SK-N-SH (cell line): ENCODE data around the gene RTP2. TPM values are rescaled to one million over a fixed set of nuclear protein-coding genes. Genes with fewer than 3 reads are reported as not detected.

ENCODE experiments used
- CTCF ChIA-PET: fragments of 300-600, 350-600 bp; formaldehyde crosslinking; extraction: SDS; loops from one replicate; lab custom pipeline; 2021; lab: Yijun Ruan, JAX
- POLR2A ChIA-PET: fragments of 350-600 bp; sonication (Branson Sonifier 250); formaldehyde crosslinking; extraction: SDS; loops from one replicate; lab custom pipeline; 2020; ENCODE audit warnings: antibody characterized with exemption, inconsistent platforms; lab: Yijun Ruan, JAX
- DNase-seq: peaks from one replicate; pipeline ENCODE4 v3.0.0; 2012
- H2AFZ ChIP-seq: fragments of 200-600 bp; sonication (generic); 2 replicates; pipeline ENCODE4 v1.8.1; 2016; ENCODE audit warnings: antibody characterized with exemption, mild to moderate bottlenecking, low read depth
- H3F3A ChIP-seq: fragments of 200-600 bp; sonication (generic); replicated peaks from 2 replicates; pipeline ENCODE3; 2016; ENCODE audit warnings: antibody characterized with exemption, mild to moderate bottlenecking; ENCODE audit not compliant: insufficient read depth
- H3K27ac ChIP-seq, 2 experiments: fragments of 200-500 bp in 1 of 2; fragments of 200-600 bp in 1 of 2; sonication (Bioruptor generic) in 1 of 2; sonication (generic), shearing (Covaris generic) in 1 of 2; 2 replicates each; pipeline versions ENCODE4 v1.5.1 to v1.6.1; 2014 to 2016; ENCODE audit warnings: low read depth in 2 of 2, inconsistent platforms in 1 of 2, low read length in 1 of 2, mild to moderate bottlenecking in 1 of 2, mixed read lengths in 1 of 2
- H3K27me3 ChIP-seq: fragments of 200-600 bp; sonication (generic), shearing (Covaris generic); 2 replicates; pipeline ENCODE4 v1.6.1; 2016; ENCODE audit warnings: mixed run types; ENCODE audit not compliant: insufficient read depth
- H3K36me3 ChIP-seq, 2 experiments: fragments of 200-500 bp in 1 of 2; fragments of 200-600 bp in 1 of 2; sonication (Bioruptor generic) in 1 of 2; sonication (generic) in 1 of 2; replicated peaks in 1 of 2; 2 replicates each; pipeline versions ENCODE3 to v1.5.1; 2014 to 2016; ENCODE audit warnings: low read length in 1 of 2, mild to moderate bottlenecking in 1 of 2; ENCODE audit not compliant: insufficient read depth in 2 of 2, control insufficient read depth in 1 of 2
- H3K4me1 ChIP-seq, 2 experiments: fragments of 200-500 bp in 1 of 2; fragments of 200-600 bp in 1 of 2; sonication (Bioruptor generic) in 1 of 2; sonication (generic), shearing (Covaris generic) in 1 of 2; 2 replicates each; pipeline versions ENCODE4 v1.5.1 to v1.6.1; 2014 to 2016; ENCODE audit warnings: low read depth in 1 of 2, low read length in 1 of 2, mixed run types in 1 of 2; ENCODE audit not compliant: insufficient read depth in 2 of 2, control insufficient read depth in 1 of 2
- H3K4me2 ChIP-seq: fragments of 200-600 bp; sonication (generic), shearing (Covaris generic); 2 replicates; pipeline ENCODE4 v1.6.1; 2017; ENCODE audit warnings: mixed run types
- H3K4me3 ChIP-seq, 2 experiments: fragments of 200-500 bp in 1 of 2; fragments of 200-600 bp in 1 of 2; sonication (Bioruptor generic) in 1 of 2; sonication (generic), shearing (Covaris generic) in 1 of 2; 2 replicates each; pipeline versions ENCODE4 v1.5.1 to v1.8.1; 2014 to 2016; ENCODE audit warnings: low read depth in 2 of 2, inconsistent platforms in 1 of 2, low read length in 1 of 2, mild to moderate bottlenecking in 1 of 2, mixed read lengths in 1 of 2, moderate library complexity in 1 of 2
- H3K79me2 ChIP-seq: fragments of 200-600 bp; sonication (generic); 2 replicates; pipeline ENCODE4 v1.8.1; 2017; ENCODE audit warnings: mild to moderate bottlenecking; ENCODE audit not compliant: insufficient read depth
- H3K9ac ChIP-seq: fragments of 200-600 bp; sonication (generic); 2 replicates; pipeline ENCODE4 v1.6.1; 2017; ENCODE audit warnings: mixed run types
- H3K9me2 ChIP-seq: fragments of 200-600 bp; sonication (generic); 2 replicates; pipeline ENCODE4 v1.6.1; 2017; ENCODE audit warnings: mixed run types
- H3K9me3 ChIP-seq: fragments of 200-600 bp; sonication (generic); 2 replicates; pipeline ENCODE4 v1.6.1; 2017; ENCODE audit warnings: mixed run types, mild to moderate bottlenecking, moderate library complexity
- H4K20me1 ChIP-seq: fragments of 200-600 bp; sonication (generic); 2 replicates; pipeline ENCODE4 v1.6.1; 2017; ENCODE audit warnings: mild to moderate bottlenecking, mixed run types; ENCODE audit not compliant: insufficient read depth
- CHD2 ChIP-seq: fragments of 150-350 bp; IDR thresholded peaks from 2 replicates; pipeline ENCODE4 v1.6.1; 2018; ENCODE audit warnings: low read length; ENCODE audit not compliant: partially characterized antibody
- CTCF ChIP-seq: fragments of 200-600 bp; sonication (generic); IDR thresholded peaks from 2 replicates; pipeline ENCODE4 v1.6.1; 2017; ENCODE audit warnings: antibody characterized with exemption, mild to moderate bottlenecking, moderate library complexity
- ELF1 ChIP-seq: IDR thresholded peaks from 2 replicates; pipeline ENCODE4 v1.4.0; 2012
- EP300 ChIP-seq, 2 experiments: IDR thresholded peaks; 2 replicates each; pipeline versions ENCODE4 v1.4.0 to v1.6.1; 2012; ENCODE audit warnings: borderline replicate concordance in 1 of 2, low read depth in 1 of 2, low read length in 1 of 2
- FOXJ3 ChIP-seq: sonication (generic); formaldehyde crosslinking; IDR thresholded peaks from 2 replicates; pipeline ENCODE4 v1.5.1; 2020; ENCODE audit warnings: mild to moderate bottlenecking, missing genetic modification reagents
- FOXM1 ChIP-seq: IDR thresholded peaks from 2 replicates; pipeline ENCODE4 v1.4.0; 2012; ENCODE audit warnings: low read depth, mild to moderate bottlenecking
- POLR2AphosphoS5 ChIP-seq: IDR thresholded peaks from 2 replicates; pipeline ENCODE4 v1.6.1; 2012; ENCODE audit warnings: low read depth, low read length
- RAD21 ChIP-seq: IDR thresholded peaks from 2 replicates; pipeline ENCODE4 v1.6.1; 2012; ENCODE audit warnings: mild to moderate bottlenecking, low read length
- RXRA ChIP-seq: IDR thresholded peaks from 2 replicates; pipeline ENCODE4 v1.4.0; 2012; ENCODE audit warnings: low read depth, mild to moderate bottlenecking, borderline replicate concordance
- SMC3 ChIP-seq: IDR thresholded peaks from 2 replicates; pipeline ENCODE4 v1.6.1; 2012; ENCODE audit warnings: low read depth, low read length, improper control_type of control experiment
- TAF1 ChIP-seq: IDR thresholded peaks from 2 replicates; pipeline ENCODE4 v1.6.1; 2012; ENCODE audit warnings: low read depth, mild to moderate bottlenecking, low read length, moderate library complexity, borderline replicate concordance
- TCF12 ChIP-seq: IDR thresholded peaks from 2 replicates; pipeline ENCODE4 v1.4.0; 2012
- TEAD4 ChIP-seq: IDR thresholded peaks from 2 replicates; pipeline ENCODE4 v1.4.0; 2012; ENCODE audit warnings: mild to moderate bottlenecking, borderline replicate concordance; ENCODE audit not compliant: insufficient read depth
- YY1 ChIP-seq: IDR thresholded peaks from 2 replicates; pipeline ENCODE4 v1.4.0; 2012; ENCODE audit warnings: low read depth, mild to moderate bottlenecking
- WGBS: methylation state at CpG from one replicate; pipeline ENCODE4 v1.1.6; 2017; ENCODE audit warnings: low lambda C conversion rate; 5-methylcytosine and 5-hydroxymethylcytosine counted together
- polyA plus RNA-seq, 3 experiments: library from polyadenylated mRNA; depleted of rRNA; stranded (reverse); fragments of >200 nt; gene quantifications; 2 replicates each; pipeline ENCODE4 v1.2.3, GENCODE V29; 2012
- TF ChIP-seq, protein P1 (sequence below): IDR thresholded peaks from 2 replicates; pipeline ENCODE4 v1.6.1; 2012; ENCODE audit warnings: mild to moderate bottlenecking, low read depth, low read length, moderate library complexity

The RTP2 gene
- polyA plus RNA-seq, 1 of the 3 experiments (the other 2 are of a cell fraction) = 0.07 TPM

GRCh38 chr3:187738331-187739093, 36.2 kb upstream of the RTP2 start:
- H4K20me1 ChIP-seq = peaks cover 17% of the 10 kb centered on the region; the same call in 1 of the 2 replicates
- peak overlapping the region; percentile 93 for H3K4me2 ChIP-seq
- H3K9me3 ChIP-seq = no peaks in the 10 kb centered on the region
- peak overlapping the region; percentile 51 to 94 for H3K4me3 ChIP-seq
- H3K27ac ChIP-seq = peak overlapping the region; percentile 50 to 97; a peak in 3 of 4 replicates
- peaks cover 31 to 32% of the 10 kb centered on the region in 2 experiments; a peak in 3 of 4 replicates for H3K4me1 ChIP-seq
- TF ChIP-seq RXRA (no peak; the same call in 1 of the 2 replicates), CTCF (peak; percentile 83), POLR2AphosphoS5 (0 out of 2 replicates have a peak, but pooled peaks have one; percentile 25), FOXM1 (no peak), YY1 (no peak), RAD21 (peak; percentile 88), CHD2 (peak; percentile 18), SMC3 (0 out of 2 replicates have a peak, but pooled peaks have one; percentile 55), TAF1 (peak; percentile 27; the same call in 1 of the 2 replicates), FOXJ3 (no peak), EP300 (IDR thresholded peaks at IDR 0.05; ENCODE audit: borderline replicate concordance in 1 of 2, low read depth in 1 of 2, low read length in 1 of 2) (0 out of 4 replicates have a peak, but pooled peaks of 1 of the 2 experiments have one; percentile 5), TEAD4 (no peak), ELF1 (peak; percentile 30; the same call in 1 of the 2 replicates), TCF12 (no peak)
- TF ChIP-seq, protein P1, sequence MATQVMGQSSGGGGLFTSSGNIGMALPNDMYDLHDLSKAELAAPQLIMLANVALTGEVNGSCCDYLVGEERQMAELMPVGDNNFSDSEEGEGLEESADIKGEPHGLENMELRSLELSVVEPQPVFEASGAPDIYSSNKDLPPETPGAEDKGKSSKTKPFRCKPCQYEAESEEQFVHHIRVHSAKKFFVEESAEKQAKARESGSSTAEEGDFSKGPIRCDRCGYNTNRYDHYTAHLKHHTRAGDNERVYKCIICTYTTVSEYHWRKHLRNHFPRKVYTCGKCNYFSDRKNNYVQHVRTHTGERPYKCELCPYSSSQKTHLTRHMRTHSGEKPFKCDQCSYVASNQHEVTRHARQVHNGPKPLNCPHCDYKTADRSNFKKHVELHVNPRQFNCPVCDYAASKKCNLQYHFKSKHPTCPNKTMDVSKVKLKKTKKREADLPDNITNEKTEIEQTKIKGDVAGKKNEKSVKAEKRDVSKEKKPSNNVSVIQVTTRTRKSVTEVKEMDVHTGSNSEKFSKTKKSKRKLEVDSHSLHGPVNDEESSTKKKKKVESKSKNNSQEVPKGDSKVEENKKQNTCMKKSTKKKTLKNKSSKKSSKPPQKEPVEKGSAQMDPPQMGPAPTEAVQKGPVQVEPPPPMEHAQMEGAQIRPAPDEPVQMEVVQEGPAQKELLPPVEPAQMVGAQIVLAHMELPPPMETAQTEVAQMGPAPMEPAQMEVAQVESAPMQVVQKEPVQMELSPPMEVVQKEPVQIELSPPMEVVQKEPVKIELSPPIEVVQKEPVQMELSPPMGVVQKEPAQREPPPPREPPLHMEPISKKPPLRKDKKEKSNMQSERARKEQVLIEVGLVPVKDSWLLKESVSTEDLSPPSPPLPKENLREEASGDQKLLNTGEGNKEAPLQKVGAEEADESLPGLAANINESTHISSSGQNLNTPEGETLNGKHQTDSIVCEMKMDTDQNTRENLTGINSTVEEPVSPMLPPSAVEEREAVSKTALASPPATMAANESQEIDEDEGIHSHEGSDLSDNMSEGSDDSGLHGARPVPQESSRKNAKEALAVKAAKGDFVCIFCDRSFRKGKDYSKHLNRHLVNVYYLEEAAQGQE = 0 out of 2 replicates have a peak, but pooled peaks have one; percentile 8
- TF ChIP-seq, all 33 proteins: peak for 9
- H3K79me2 ChIP-seq = peaks cover 87% of the 10 kb centered on the region
- peak overlapping the region; percentile 86 for H2AFZ ChIP-seq
- peak overlapping the region; percentile 93 for H3K9ac ChIP-seq
- peaks cover 2 to 13% of the 10 kb centered on the region in 2 experiments for H3K36me3 ChIP-seq
- WGBS = 8% methylated on average over 31 of the region's 43 CpGs
- H3K27me3 ChIP-seq = no peaks in the 10 kb centered on the region
- H3F3A ChIP-seq = peaks cover 28% of the 10 kb centered on the region
- ChIA-PET POLR2A (no interaction called here), CTCF (interaction anchor here (0.7 to 6.3 kb wide), 42 partner anchors 10 to 1538 kb away, joined by 3 to 137 read pairs (median 4); no protein-coding TSS in a partner anchor)
- peak; percentile 87 for DNase-seq
- H3K9me2 ChIP-seq = no peaks in the 10 kb centered on the region
